ENCODE data around the gene PIGO. TPM values are rescaled to one million over a fixed set of nuclear protein-coding genes. Genes with fewer than 3 reads are reported as not detected.

The PIGO gene
- total and polyA plus RNA-seq, 8 donors: 4.3 to 26.2 (median 15.0) TPM

- no peaks in the 10 kb centered on the region for H3K27me3 ChIP-seq
- H3K4me1 ChIP-seq: peaks cover 20 to 45% (median 37%) of the 10 kb centered on the region in 4 donors
- peaks cover 0 to 32% (median 22%) of the 10 kb centered on the region in 4 donors for H3K36me3 ChIP-seq
- 97 to 100% (median 99%) methylated on average over 4 of the region's 4 CpGs for WGBS, 5 donors
- H3K9me3 ChIP-seq: no peaks in the 10 kb centered on the region
- no peak overlapping the region for H3K4me3 ChIP-seq
- no peak for DNase-seq
- no peak for TF ChIP-seq POLR2AphosphoS5 (IDR thresholded peaks at IDR 0.05)
- TF ChIP-seq EP300 (IDR thresholded peaks at IDR 0.05): no peak
- no peak for TF ChIP-seq CTCF (IDR thresholded peaks at IDR 0.05)
- intact Hi-C loops (cut with DNase I; ENCODE audit: low total_unique reads): no loop called here
- H3K27ac ChIP-seq: no peak overlapping the region
Observed at GRCh38 chr9:35075358-35075757, 21.0 kb downstream of the PIGO start.

GRCh38 chr9:35074791-35075190, 21.6 kb downstream of the PIGO start:
- Histone ChIP-seq H3K27me3 (no peaks in the 10 kb centered on the region), H3K4me3 (no peak overlapping the region), H3K36me3 (peaks cover 0 to 32% (median 22%) of the 10 kb centered on the region in 4 donors), H3K9me3 (no peaks in the 10 kb centered on the region), H3K27ac (no peak overlapping the region), H3K4me1 (peaks cover 25 to 45% (median 40%) of the 10 kb centered on the region in 4 donors)
- intact Hi-C loops (cut with DNase I; ENCODE audit: low total_unique reads): no loop called here
- WGBS, 5 donors: 93 to 98% (median 95%) methylated on average over 8 of the region's 8 CpGs
- DNase-seq: no peak
- TF ChIP-seq POLR2A (IDR thresholded peaks at IDR 0.05): no peak

- Histone ChIP-seq H3K27me3 (no peaks in the 10 kb centered on the region), H3K36me3 (peaks cover 0 to 32% (median 22%) of the 10 kb centered on the region in 4 donors), H3K4me3 (no peak overlapping the region), H3K9me3 (no peaks in the 10 kb centered on the region), H3K4me1 (peaks cover 29 to 46% (median 43%) of the 10 kb centered on the region in 4 donors), H3K27ac (no peak overlapping the region)
- DNase-seq: no peak
- no peak for TF ChIP-seq POLR2A (IDR thresholded peaks at IDR 0.05)
- TF ChIP-seq POLR2AphosphoS5 (IDR thresholded peaks at IDR 0.05): no peak
- TF ChIP-seq EP300 (IDR thresholded peaks at IDR 0.05): no peak
- TF ChIP-seq CTCF (IDR thresholded peaks at IDR 0.05): no peak
- WGBS, 5 donors: 94 to 99% (median 99%) methylated on average over 6 of the region's 6 CpGs
- intact Hi-C loops (cut with DNase I; ENCODE audit: low total_unique reads): no loop called here
Observed at GRCh38 chr9:35074141-35074540, 22.2 kb downstream of the PIGO start.

- intact Hi-C loops (cut with DNase I; ENCODE audit: low total_unique reads): no loop called here
- Histone ChIP-seq H3K27ac (peak overlapping the region in 4 of 5 donors; percentile 99 to 100 (median 100)), H3K36me3 (peaks cover 0 to 34% (median 24%) of the 10 kb centered on the region in 4 donors), H3K9me3 (no peaks in the 10 kb centered on the region), H3K4me1 (peaks cover 29 to 46% (median 43%) of the 10 kb centered on the region in 4 donors), H3K4me3 (peak overlapping the region in 2 of 4 donors; percentile 73 to 88), H3K27me3 (no peaks in the 10 kb centered on the region)
- WGBS, 5 donors: 81 to 100% (median 91%) methylated on average over 2 of the region's 2 CpGs
- TF ChIP-seq POLR2AphosphoS5 (IDR thresholded peaks at IDR 0.05) (no peak), CTCF (IDR thresholded peaks at IDR 0.05) (no peak), EP300 (IDR thresholded peaks at IDR 0.05) (no peak)
- no peak for DNase-seq
Observed at GRCh38 chr9:35073279-35073612, 23.1 kb downstream of the PIGO start.

- peak; percentile 98 to 100 for DNase-seq
- peaks cover 26 to 45% (median 43%) of the 10 kb centered on the region in 4 donors for H3K4me1 ChIP-seq
- no peaks in the 10 kb centered on the region for H3K9me3 ChIP-seq
- peak within 1 kb of the TSS; percentile 73 to 100 (median 94) for H3K4me3 ChIP-seq
- peak in 2 of 4 donors; percentile 79 to 81 for TF ChIP-seq POLR2A (IDR thresholded peaks at IDR 0.05)
- TF ChIP-seq POLR2AphosphoS5 (IDR thresholded peaks at IDR 0.05): peak; percentile 80 to 97 (median 96)
- TF ChIP-seq EP300 (IDR thresholded peaks at IDR 0.05): no peak
- TF ChIP-seq CTCF (IDR thresholded peaks at IDR 0.05): no peak
- intact Hi-C loops (cut with DNase I; ENCODE audit: low total_unique reads): no loop called here
- WGBS, 5 donors: 5 to 6% (median 5%) methylated on average over 33 to 54 of the region's 54 CpGs
- peak within 1 kb of the TSS; percentile 98 to 100 (median 100) for H3K27ac ChIP-seq
- no peaks in the 10 kb centered on the region for H3K27me3 ChIP-seq
- peaks cover 4 to 40% (median 30%) of the 10 kb centered on the region in 4 donors for H3K36me3 ChIP-seq
Observed at GRCh38 chr9:35072461-35073278, 23.7 kb downstream of the PIGO start, which contains the start of gene VCP. Gene VCP (minus strand): TSS chr9:35072625. CDS start chr9:35072353, 272 bp downstream.
